Measurements from ENCODE around the gene FREM2. TPM values are rescaled to one million over a fixed set of nuclear protein-coding genes. Genes with fewer than 3 reads are reported as not detected.

FREM2 gene
- total RNA-seq, 4 donors from 2014 or later = 32.0 to 54.6 (median 46.2) TPM

GRCh38 chr13:38850868-38851626, 164.2 kb downstream of the FREM2 start:
- Histone ChIP-seq H3K9me3 (no peaks in the 10 kb centered on the region), H3K27ac (no peak overlapping the region), H3K4me1 (peaks cover 8 to 9% of the 10 kb centered on the region in 2 donors), H3K4me3 (replicated peaks in 1 of 3) (no peak overlapping the region), H3K27me3 (no peaks in the 10 kb centered on the region), H3K36me3 (peaks cover 0 to 2% of the 10 kb centered on the region in 2 donors)
- DNase-seq = no peak
- TF ChIP-seq CTCF (IDR thresholded peaks at IDR 0.05) (no peak), POLR2A (IDR thresholded peaks at IDR 0.05) (no peak)
- intact Hi-C loops (cut with DNase I) = no loop called here
- WGBS, 2 donors = 84 to 89% methylated on average over 5 of the region's 5 CpGs

GRCh38 chr13:38854226-38854625, 167.3 kb downstream of the FREM2 start:
- Histone ChIP-seq H3K27ac (no peak overlapping the region), H3K36me3 (peaks cover 0 to 2% of the 10 kb centered on the region in 2 donors), H3K4me1 (no peaks in the 10 kb centered on the region), H3K27me3 (no peaks in the 10 kb centered on the region), H3K9me3 (no peaks in the 10 kb centered on the region), H3K4me3 (replicated peaks in 1 of 3) (no peak overlapping the region)
- intact Hi-C loops (cut with DNase I) = no loop called here
- DNase-seq = no peak
- TF ChIP-seq CTCF (IDR thresholded peaks at IDR 0.05) = no peak
- 75 to 82% methylated on average over 3 of the region's 3 CpGs for WGBS, 2 donors

GRCh38 chr13:38856065-38856464, 169.2 kb downstream of the FREM2 start:
- TF ChIP-seq POLR2A (IDR thresholded peaks at IDR 0.05) = no peak

GRCh38 chr13:38862443-38862842, 175.6 kb downstream of the FREM2 start:
- Histone ChIP-seq H3K9me3 (no peaks in the 10 kb centered on the region), H3K4me3 (replicated peaks in 1 of 3) (no peak overlapping the region), H3K36me3 (peaks cover 0 to 2% of the 10 kb centered on the region in 2 donors), H3K4me1 (no peaks in the 10 kb centered on the region), H3K27ac (no peak overlapping the region), H3K27me3 (no peaks in the 10 kb centered on the region)
- no peak for DNase-seq
- 96 to 100% methylated on average over 2 of the region's 2 CpGs for WGBS, 2 donors
- TF ChIP-seq CTCF (IDR thresholded peaks at IDR 0.05) (no peak), POLR2A (IDR thresholded peaks at IDR 0.05) (no peak)
- intact Hi-C loops (cut with DNase I) = no loop called here

More at GRCh38 chr13:38856065-38856464, 169.2 kb downstream of the FREM2 start:
- no peak for DNase-seq
- intact Hi-C loops (cut with DNase I) = no loop called here
- H3K4me1 ChIP-seq = no peaks in the 10 kb centered on the region
- no peaks in the 10 kb centered on the region for H3K9me3 ChIP-seq
- no peaks in the 10 kb centered on the region for H3K27me3 ChIP-seq
- 91 to 92% methylated on average over 4 of the region's 4 CpGs for WGBS, 2 donors
- H3K27ac ChIP-seq = no peak overlapping the region
- no peak overlapping the region for H3K4me3 ChIP-seq (replicated peaks in 1 of 3)
- H3K36me3 ChIP-seq = peaks cover 0 to 4% of the 10 kb centered on the region in 2 donors

GRCh38 chr13:38863536-38863935, 176.7 kb downstream of the FREM2 start:
- intact Hi-C loops (cut with DNase I) = no loop called here
- H3K4me3 ChIP-seq (replicated peaks in 1 of 3) = no peak overlapping the region
- WGBS, 2 donors = 92 to 98% methylated on average over 3 of the region's 3 CpGs

More at GRCh38 chr13:38863536-38863935, 176.7 kb downstream of the FREM2 start:
- TF ChIP-seq CTCF (IDR thresholded peaks at IDR 0.05) (no peak), POLR2A (IDR thresholded peaks at IDR 0.05) (no peak)
- Histone ChIP-seq H3K27ac (no peak overlapping the region), H3K4me1 (no peaks in the 10 kb centered on the region), H3K9me3 (no peaks in the 10 kb centered on the region), H3K36me3 (peaks cover 0 to 2% of the 10 kb centered on the region in 2 donors), H3K27me3 (no peaks in the 10 kb centered on the region)
- DNase-seq = no peak
